Bronchus fibroblast of lung (primary cell): Measurements from ENCODE around the gene TBK1. TPM values are rescaled to one million over a fixed set of nuclear protein-coding genes. Genes with fewer than 3 reads are reported as not detected.

Experiments
- total RNA-seq: library from RNA; depleted of rRNA; stranded (reverse); fragments of >200 nt; gene quantifications from 2 replicates; pipeline ENCODE4 v1.2.3, GENCODE V29; 2015

TBK1 gene
- total RNA-seq: 11.3 and 11.8 TPM in 2 replicates

DNA sequence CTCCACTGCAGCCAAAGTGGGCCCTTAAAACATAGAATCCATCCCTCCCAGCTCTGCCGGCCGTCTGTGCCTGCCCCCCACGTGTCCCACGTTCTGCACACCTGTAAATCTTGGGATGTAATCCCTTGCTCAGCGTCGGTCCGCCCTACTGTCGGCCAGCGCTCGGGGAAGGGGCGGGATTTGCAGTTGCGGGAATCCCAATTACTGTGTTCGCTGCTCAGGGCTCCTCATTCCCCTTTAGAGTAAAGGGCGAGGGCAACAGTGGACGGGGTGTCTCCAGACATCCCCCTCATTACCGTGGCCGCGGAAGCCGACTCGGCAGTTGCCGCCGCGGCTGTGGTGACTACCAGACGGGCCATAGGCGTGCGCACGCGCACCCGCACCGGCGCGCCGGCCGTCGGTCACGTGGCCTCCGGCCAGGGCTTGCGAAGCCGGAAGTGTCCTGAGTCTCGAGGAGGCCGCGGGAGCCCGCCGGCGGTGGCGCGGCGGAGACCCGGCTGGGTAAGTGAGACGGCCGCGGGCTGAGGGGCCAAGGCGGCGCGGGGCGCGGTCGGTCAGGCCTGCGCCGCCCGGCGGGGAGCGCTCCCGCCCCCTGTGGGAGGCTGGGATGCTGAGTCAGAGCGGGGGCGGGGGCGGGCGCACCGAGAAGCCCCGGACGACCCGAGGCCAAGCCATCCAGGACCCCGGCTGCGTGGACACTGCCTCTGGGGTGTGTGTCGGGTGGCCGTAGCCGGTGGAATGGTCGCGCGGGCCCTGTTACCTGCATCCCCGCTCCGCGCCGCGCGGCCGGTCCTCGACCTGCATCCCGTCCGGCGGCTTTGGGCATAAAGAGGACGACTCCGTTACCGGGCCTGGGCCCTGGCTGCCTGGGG lies at the start of gene TBK1:
TBK1 (plus strand) TSS at position 434 of the 872 bp plus-strand sequence. CDS start 3,751 bp downstream, outside the sequence.

DNA sequence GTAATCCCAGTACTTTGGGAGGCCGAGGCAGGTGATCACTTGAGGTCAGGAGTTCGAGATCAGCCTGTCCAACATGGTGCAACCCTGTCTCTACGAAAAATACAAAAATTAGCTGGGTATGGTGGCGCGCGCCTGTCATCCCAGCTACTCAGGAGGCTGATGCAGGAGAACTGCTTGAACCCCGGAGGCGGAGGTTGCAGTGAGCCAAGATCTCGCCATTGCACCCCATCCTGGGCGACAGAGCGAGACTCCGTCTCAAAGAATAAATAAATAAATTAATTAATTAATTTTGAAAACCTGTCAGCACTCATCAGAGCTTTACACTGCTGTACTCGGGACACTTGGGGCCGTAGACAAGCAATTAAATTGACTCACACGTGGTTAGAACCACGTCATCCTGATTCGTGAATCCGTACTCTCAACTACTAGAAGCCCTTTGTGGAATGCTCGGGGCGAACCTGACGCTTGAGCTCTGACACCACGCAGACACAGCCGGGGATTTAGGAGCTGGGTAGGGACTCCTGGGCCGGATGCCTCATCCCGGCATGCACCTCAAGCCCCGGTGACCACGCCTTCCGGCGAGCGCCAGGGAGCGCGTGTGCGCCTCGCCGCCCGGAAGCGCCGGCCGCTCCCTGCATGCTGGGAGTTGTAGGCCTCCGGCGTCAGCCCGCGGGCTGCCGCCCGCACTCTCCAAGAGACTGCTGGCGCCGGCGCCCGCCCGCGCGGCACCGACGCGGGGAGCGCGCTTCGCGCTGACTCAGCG lies 48.0 kb upstream of the TBK1 start, which contains the start of gene XPOT:
XPOT (plus strand) TSS at position 686 of the 763 bp plus-strand sequence. CDS start 5,644 bp downstream, outside the sequence.

Other genes with a start within 250 kb of the TBK1 start
- gene KICS2, start 229.8 kb upstream of the TBK1 start, total RNA-seq: 3.5 and 4.6 TPM in 2 replicates
- gene C12orf56, start 61.4 kb upstream of the TBK1 start, total RNA-seq: under 0.01 TPM in 1 of 2 replicates, not detected in the other
- 65.9 and 79.9 TPM in 2 replicates for gene XPOT, start 47.7 kb upstream of the TBK1 start, total RNA-seq
- 9.2 and 9.8 TPM in 2 replicates for gene RASSF3, start 158.4 kb downstream of the TBK1 start, total RNA-seq